ENCODE results near the gene EIF5AL1.
"Not testable (repeated sequence)": the region's sequence is repeated elsewhere in the genome, so short reads cannot be mapped to it uniquely, and the experiment has no call there.

Gene EIF5AL1

DNA sequence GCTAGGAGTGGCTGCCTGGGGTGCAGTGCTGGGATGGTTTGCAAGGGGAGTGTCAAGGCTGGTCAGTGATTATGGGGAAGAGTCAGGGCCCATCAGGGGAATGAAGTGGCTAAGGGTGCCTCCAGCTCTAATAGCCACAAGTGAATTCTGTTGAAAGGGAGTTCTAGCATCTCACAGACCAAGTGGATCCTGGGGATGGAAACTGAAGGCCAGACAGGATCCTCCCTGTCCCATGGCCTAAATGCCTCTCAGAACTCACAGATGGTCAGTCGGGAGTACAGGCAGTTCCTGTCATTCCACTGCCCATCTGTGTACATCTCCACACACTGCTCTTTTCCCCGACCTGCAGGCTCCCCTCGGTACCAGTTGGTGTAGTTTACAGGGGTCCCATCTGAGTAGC, 44.6 kb downstream of the EIF5AL1 start:
- not testable (repeated sequence) for H3K27me3 Mint-ChIP-seq, H3K9me3 Mint-ChIP-seq, H3K4me1 Mint-ChIP-seq, H3K36me3 Mint-ChIP-seq, H3K4me3 Mint-ChIP-seq, H3K27ac Mint-ChIP-seq

DNA sequence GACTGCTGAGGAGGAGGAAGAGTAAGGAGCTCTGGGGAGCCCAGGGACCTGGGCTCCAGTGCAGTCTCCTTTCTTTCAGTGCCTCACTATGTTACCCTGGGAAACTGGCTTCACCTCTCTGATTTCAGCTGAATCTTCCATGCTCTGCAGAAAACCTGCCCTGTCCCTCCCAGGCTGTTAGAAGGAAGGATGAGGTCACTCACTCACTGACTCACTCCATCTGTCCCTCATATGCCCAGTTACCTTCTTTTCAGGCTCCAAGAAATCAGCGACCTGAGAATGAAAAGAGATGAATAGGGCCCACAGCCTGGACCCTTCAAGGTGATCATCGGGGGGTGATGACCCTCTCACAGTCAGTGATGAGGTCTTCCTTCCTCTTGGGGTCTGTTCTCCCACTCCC, 47.4 kb downstream of the EIF5AL1 start:
- H3K36me3 Mint-ChIP-seq, result no peaks in the 10 kb centered on the region
- no peaks in the 10 kb centered on the region for H3K4me1 Mint-ChIP-seq
- peaks cover 13% of the 10 kb centered on the region for H3K27me3 Mint-ChIP-seq
- no peak overlapping the region for H3K27ac Mint-ChIP-seq
- no peaks in the 10 kb centered on the region for H3K9me3 Mint-ChIP-seq
- no peak overlapping the region for H3K4me3 Mint-ChIP-seq

- Mint-ChIP-seq H3K4me1 (no peaks in the 10 kb centered on the region), H3K27me3 (peaks cover 13% of the 10 kb centered on the region), H3K27ac (no peak within 1 kb of the TSS), H3K4me3 (no peak within 1 kb of the TSS), H3K36me3 (no peaks in the 10 kb centered on the region), H3K9me3 (no peaks in the 10 kb centered on the region)
Observed at GRCh38 chr10:79560160-79560709, 47.9 kb downstream of the EIF5AL1 start, which contains the start of gene SFTPA2. SFTPA2 (minus strand) TSS chr10:79560407; CDS start chr10:79559483, 924 bp downstream.

DNA sequence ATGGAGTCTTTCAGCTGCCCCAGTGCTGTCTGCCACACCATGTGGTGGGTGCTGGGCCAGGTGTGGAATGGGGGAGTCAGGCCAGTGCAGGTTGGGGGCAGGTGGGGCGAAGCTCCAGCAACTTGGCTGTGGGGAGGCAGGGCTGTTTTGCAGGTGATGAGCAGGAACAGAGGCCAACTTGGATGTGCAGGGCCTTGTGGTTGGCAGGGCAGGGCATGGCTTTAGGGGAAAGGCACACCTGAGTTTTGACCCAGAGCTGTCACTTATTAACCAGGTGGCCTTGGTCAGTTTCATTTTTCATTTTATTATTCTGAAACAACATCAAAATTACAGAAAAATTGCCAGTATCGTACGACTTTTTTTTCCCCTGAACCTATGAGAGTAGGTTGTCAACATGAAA, 48.9 kb downstream of the EIF5AL1 start:
- Mint-ChIP-seq H3K27me3 (peaks cover 13% of the 10 kb centered on the region), H3K4me1 (no peaks in the 10 kb centered on the region), H3K4me3 (no peak overlapping the region), H3K27ac (no peak overlapping the region), H3K36me3 (no peaks in the 10 kb centered on the region), H3K9me3 (no peaks in the 10 kb centered on the region)

DNA sequence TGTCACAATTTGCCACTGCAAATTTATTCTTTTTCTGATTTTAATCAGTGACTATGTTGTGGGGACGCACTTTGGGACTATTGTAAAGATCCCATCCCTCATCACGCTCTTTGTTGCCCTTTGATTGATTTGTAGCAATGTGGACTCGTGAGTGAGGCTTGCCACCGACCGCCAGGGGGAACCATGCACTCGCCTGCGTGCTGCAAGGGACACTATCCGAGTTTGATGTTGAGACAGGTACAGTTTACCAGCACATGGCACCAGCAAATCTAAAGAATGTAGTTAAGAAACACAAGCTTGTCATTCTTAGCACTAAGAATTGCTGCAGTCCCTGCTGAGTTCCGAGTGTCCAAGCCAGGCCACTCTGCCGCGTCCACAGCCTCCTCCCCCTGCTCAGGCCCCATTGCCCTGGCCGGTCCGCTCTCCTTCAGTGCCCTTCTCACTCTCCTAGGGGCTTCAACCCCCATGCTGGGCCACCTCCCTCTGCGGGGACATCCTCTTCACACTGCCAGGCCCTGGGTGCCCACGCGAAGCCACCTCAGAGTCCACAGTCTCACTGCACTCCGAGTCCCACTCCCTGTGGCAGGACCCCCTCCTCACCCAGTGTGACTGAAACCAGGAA, 49.9 kb downstream of the EIF5AL1 start:
- H3K4me1 Mint-ChIP-seq, result no peaks in the 10 kb centered on the region
- no peak overlapping the region for H3K27ac Mint-ChIP-seq
- H3K36me3 Mint-ChIP-seq, result no peaks in the 10 kb centered on the region
- H3K27me3 Mint-ChIP-seq, result peaks cover 17% of the 10 kb centered on the region
- no peak overlapping the region for H3K4me3 Mint-ChIP-seq
- H3K9me3 Mint-ChIP-seq, result no peaks in the 10 kb centered on the region

DNA sequence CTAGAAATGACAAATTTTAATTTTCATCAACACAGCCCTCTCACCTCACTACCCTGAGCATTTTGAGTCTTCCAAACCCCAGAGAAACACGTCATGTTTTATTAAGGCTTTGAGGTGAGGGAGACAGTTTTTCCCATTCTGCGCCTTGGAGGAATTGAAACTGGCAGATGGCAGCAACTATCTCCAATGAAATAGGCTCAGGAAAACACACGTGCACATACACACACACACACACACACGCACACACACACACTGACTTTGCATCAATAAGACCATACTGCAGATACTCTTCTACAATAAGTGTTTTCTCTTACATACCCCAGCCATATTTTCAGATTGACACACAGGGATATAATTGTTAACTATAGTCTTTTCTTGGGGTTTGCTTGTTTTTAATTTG, 51.1 kb downstream of the EIF5AL1 start:
- Mint-ChIP-seq H3K4me3 (no peak overlapping the region), H3K4me1 (no peaks in the 10 kb centered on the region), H3K9me3 (no peaks in the 10 kb centered on the region), H3K27ac (no peak overlapping the region), H3K36me3 (no peaks in the 10 kb centered on the region), H3K27me3 (peaks cover 22% of the 10 kb centered on the region)

Data from activated naive CD4-positive, alpha-beta T cell treated with anti-CD3 and anti-CD28 coated beads, Interleukin-2, amount 50 U/mL, for 24 hours (primary cell).